Stomach (tissue), 9 donors: ENCODE results near the gene SORCS2. TPM values are rescaled to one million over a fixed set of nuclear protein-coding genes. Genes with fewer than 3 reads are reported as not detected.

ENCODE experiments used
- DNase-seq, 2 donors: peaks; one replicate each; pipeline versions ENCODE4 v3.0.0 to v3.0.0-alpha.2; 2013 to 2019
- H3K27ac ChIP-seq, 5 donors: fragments of 200-600 bp in 4 of 5; sonication (generic) in 4 of 5; one replicate each; pipeline ENCODE4 v1.5.1; 2013 to 2019; ENCODE audit warnings: mild to moderate bottlenecking in 1 of 5, moderate library complexity in 1 of 5
- H3K27me3 ChIP-seq, 3 donors: fragments of 200-600 bp; sonication (generic); one replicate each; pipeline ENCODE4 v1.5.1; 2017 to 2019; ENCODE audit warnings: mixed run types in 1 of 3
- H3K36me3 ChIP-seq, 4 donors: fragments of 200-600 bp; sonication (generic); 1 replicate in 3 of 4; 2 replicates in 1 of 4; pipeline ENCODE4 v1.5.1; 2016 to 2019
- H3K4me1 ChIP-seq, 4 donors: fragments of 200-600 bp; sonication (generic); one replicate each; pipeline ENCODE4 v1.5.1; 2016 to 2019
- H3K4me3 ChIP-seq, 4 donors: fragments of 200-600 bp; sonication (generic) in 3 of 4; one replicate each; pipeline ENCODE4 v1.5.1; 2016 to 2019; ENCODE audit warnings: mild to moderate bottlenecking in 1 of 4
- H3K9me3 ChIP-seq, 4 donors: fragments of 200-600 bp; sonication (generic); one replicate each; pipeline ENCODE4 v1.5.1; 2016 to 2019
- EP300 ChIP-seq: sonication (generic); formaldehyde crosslinking; IDR thresholded peaks from one replicate; pipeline ENCODE4 v1.6.1; 2017; ENCODE audit warnings: antibody characterized with exemption
- POLR2A ChIP-seq, 4 donors: fragments of 450-650 bp; IDR thresholded peaks; one replicate each; pipeline ENCODE4 v1.6.1; 2016; ENCODE audit warnings: antibody characterized with exemption in 4 of 4, control low read depth in 2 of 4, mild to moderate bottlenecking in 1 of 4, moderate library complexity in 1 of 4
- POLR2AphosphoS5 ChIP-seq, 3 donors: sonication (generic); formaldehyde crosslinking; IDR thresholded peaks; one replicate each; pipeline ENCODE4 v1.6.1; 2016; ENCODE audit warnings: antibody characterized with exemption in 3 of 3
- WGBS, 5 donors: extraction: QIAGEN DNeasy Blood & Tissue Kit in 3 of 5; methylation state at CpG; one replicate each; pipeline versions ENCODE4 v1.1.5 to v1.1.7; 2013 to 2018; 5-methylcytosine and 5-hydroxymethylcytosine counted together
- intact Hi-C: fragments of 100-400 bp; cut with DNase I; formaldehyde crosslinking; loops from one replicate; pipeline ENCODE4 v1.15.1; 2023; ENCODE audit warnings: low total_unique reads
- polyA plus RNA-seq, 3 donors: library from polyadenylated mRNA; stranded (reverse); fragments of 200-250 nt; gene quantifications; one replicate each; pipeline ENCODE4 v1.2.3, GENCODE V29; 2013
- total RNA-seq, 5 donors: library from RNA; depleted of rRNA; stranded (reverse); fragments of >200 nt; gene quantifications; one replicate each; pipeline versions ENCODE4 v1.1.0 to v1.2.3, GENCODE V29; 2014 to 2016
- TF ChIP-seq, protein P1 (sequence below), 7 experiments: fragments of 450-650 bp in 4 of 7; fragments of 200-600 bp in 3 of 7; sonication (generic) in 3 of 7; IDR thresholded peaks; one replicate each; pipeline ENCODE4 v1.5.1; 2016 to 2019; ENCODE audit warnings: antibody characterized with exemption in 7 of 7, control low read depth in 2 of 7, mild to moderate bottlenecking in 1 of 7
- donor health status: healthy with polysubstance abuse.
- donor health status: Bipolar disorder and iron deficiency.
- donor health status: healthy.

The SORCS2 gene
- total and polyA plus RNA-seq, 8 donors, result under 0.01 to 13.0 (median 0.50) TPM; not detected in 1

DNA sequence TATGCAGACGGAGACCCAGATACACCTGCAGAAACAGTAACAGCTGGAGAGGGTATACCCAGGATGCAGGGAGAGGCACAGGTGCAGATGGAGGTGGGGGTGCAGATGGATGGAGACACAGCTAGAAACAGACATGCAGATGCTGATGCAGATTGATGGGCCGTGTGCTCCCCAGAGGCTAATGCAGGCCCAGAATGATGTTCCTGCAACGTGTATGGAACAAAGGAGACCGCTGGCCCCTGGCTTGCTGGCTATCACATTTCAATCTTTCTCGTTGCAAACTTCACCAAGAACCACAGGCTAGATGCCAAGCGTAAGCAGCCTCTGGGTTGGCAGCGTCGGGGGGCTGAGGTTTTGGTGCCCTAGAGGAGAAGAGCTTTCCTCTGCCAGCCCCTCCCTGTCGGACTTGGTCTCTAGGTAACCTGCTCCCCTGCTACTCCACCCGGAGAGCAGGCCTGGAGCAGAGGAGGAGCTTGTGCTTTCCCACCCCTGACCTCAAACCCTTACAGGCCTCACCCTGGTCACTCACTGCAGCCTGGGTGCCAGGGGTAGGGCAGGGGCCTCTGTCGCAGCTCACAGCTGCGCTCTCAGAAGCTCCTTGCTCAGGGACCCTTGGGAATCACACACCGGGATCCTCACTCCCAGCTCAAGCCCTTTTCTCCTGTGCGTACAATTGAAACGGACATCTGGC, 311.4 kb downstream of the SORCS2 start:
- Histone ChIP-seq H3K27me3 (peaks cover 0 to 15% (median 3%) of the 10 kb centered on the region in 3 donors), H3K36me3 (no peaks in the 10 kb centered on the region), H3K9me3 (no peaks in the 10 kb centered on the region), H3K4me3 (no peak overlapping the region), H3K27ac (no peak overlapping the region), H3K4me1 (no peaks in the 10 kb centered on the region)
- DNase-seq, result no peak
- intact Hi-C loops, result no loop called here
- 60 to 70% (median 68%) methylated on average over 14 to 15 of the region's 15 CpGs for WGBS, 5 donors
- no peak for TF ChIP-seq EP300
- no peak for TF ChIP-seq POLR2AphosphoS5 (IDR thresholded peaks at IDR 0.05)
- no peak for TF ChIP-seq POLR2A (IDR thresholded peaks at IDR 0.05)

- H3K4me3 ChIP-seq, result no peak overlapping the region
- peaks cover 0 to 21% (median 0%) of the 10 kb centered on the region in 3 donors for H3K27me3 ChIP-seq
- no peaks in the 10 kb centered on the region for H3K36me3 ChIP-seq
- 89 to 93% (median 91%) methylated on average over 24 to 25 of the region's 25 CpGs for WGBS, 5 donors
- intact Hi-C loops, result no loop called here
- no peak for DNase-seq
- no peaks in the 10 kb centered on the region for H3K4me1 ChIP-seq
- TF ChIP-seq POLR2A (IDR thresholded peaks at IDR 0.05) (no peak), EP300 (no peak), POLR2AphosphoS5 (IDR thresholded peaks at IDR 0.05) (no peak)
- TF ChIP-seq, protein P1, sequence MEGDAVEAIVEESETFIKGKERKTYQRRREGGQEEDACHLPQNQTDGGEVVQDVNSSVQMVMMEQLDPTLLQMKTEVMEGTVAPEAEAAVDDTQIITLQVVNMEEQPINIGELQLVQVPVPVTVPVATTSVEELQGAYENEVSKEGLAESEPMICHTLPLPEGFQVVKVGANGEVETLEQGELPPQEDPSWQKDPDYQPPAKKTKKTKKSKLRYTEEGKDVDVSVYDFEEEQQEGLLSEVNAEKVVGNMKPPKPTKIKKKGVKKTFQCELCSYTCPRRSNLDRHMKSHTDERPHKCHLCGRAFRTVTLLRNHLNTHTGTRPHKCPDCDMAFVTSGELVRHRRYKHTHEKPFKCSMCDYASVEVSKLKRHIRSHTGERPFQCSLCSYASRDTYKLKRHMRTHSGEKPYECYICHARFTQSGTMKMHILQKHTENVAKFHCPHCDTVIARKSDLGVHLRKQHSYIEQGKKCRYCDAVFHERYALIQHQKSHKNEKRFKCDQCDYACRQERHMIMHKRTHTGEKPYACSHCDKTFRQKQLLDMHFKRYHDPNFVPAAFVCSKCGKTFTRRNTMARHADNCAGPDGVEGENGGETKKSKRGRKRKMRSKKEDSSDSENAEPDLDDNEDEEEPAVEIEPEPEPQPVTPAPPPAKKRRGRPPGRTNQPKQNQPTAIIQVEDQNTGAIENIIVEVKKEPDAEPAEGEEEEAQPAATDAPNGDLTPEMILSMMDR (IDR thresholded peaks at IDR 0.05), result no peak
- H3K27ac ChIP-seq, result no peak overlapping the region
- H3K9me3 ChIP-seq, result no peaks in the 10 kb centered on the region
These were observed 313.0 kb downstream of the SORCS2 start for GRCh38 chr4:7505116-7505900.

DNA sequence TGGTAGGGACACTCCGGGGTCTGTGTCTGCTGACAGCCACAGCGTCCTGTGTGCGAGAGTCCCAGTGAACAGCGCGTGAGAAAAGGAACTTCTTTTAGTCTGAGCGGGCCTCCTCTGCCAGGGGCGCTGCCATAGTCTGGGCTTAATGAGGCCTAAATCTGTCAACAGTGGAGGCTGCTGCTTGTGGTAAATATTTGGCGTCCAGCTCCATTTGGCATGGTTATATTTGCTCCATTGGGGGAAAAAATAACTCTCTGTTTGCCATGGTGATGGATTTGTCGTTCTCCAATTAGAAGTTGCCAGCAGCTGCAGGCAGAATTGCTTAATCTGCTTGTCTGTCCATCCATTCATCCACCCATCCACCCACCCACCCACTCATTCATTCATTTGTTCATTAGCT, 313.8 kb downstream of the SORCS2 start:
- no peaks in the 10 kb centered on the region for H3K9me3 ChIP-seq
- H3K36me3 ChIP-seq, result no peaks in the 10 kb centered on the region
- TF ChIP-seq, protein P1 (IDR thresholded peaks at IDR 0.05), result no peak
- TF ChIP-seq POLR2AphosphoS5 (IDR thresholded peaks at IDR 0.05), result no peak
- intact Hi-C loops, result no loop called here
- DNase-seq, result no peak
- H3K27ac ChIP-seq, result no peak overlapping the region
- no peak overlapping the region for H3K4me3 ChIP-seq
- H3K4me1 ChIP-seq, result no peaks in the 10 kb centered on the region
- peaks cover 0 to 28% (median 0%) of the 10 kb centered on the region in 3 donors for H3K27me3 ChIP-seq
- WGBS, 5 donors, result 75 to 79% (median 78%) methylated on average over 9 of the region's 9 CpGs

GRCh38 chr4:7506572-7506971, 314.2 kb downstream of the SORCS2 start:
- no peak for DNase-seq
- WGBS, 5 donors, result 80 to 86% (median 83%) methylated on average over 3 of the region's 3 CpGs
- H3K9me3 ChIP-seq, result no peaks in the 10 kb centered on the region
- no peak overlapping the region for H3K27ac ChIP-seq
- no peaks in the 10 kb centered on the region for H3K4me1 ChIP-seq
- no peak overlapping the region for H3K4me3 ChIP-seq
- no peaks in the 10 kb centered on the region for H3K36me3 ChIP-seq
- H3K27me3 ChIP-seq, result peaks cover 0 to 28% (median 0%) of the 10 kb centered on the region in 3 donors
- intact Hi-C loops, result no loop called here
- no peak for TF ChIP-seq POLR2AphosphoS5 (IDR thresholded peaks at IDR 0.05)
- TF ChIP-seq POLR2A (IDR thresholded peaks at IDR 0.05), result no peak
- TF ChIP-seq EP300, result no peak
- TF ChIP-seq, protein P1 (IDR thresholded peaks at IDR 0.05), result no peak
